GM12865 (cell line): ENCODE data around the gene SPATA13.

Source experiments
- DNase-seq: peaks from one replicate; pipeline ENCODE4 v3.0.0; 2010; ENCODE audit warnings: low read depth
- H3K4me3 ChIP-seq: 2 replicates; pipeline ENCODE4 v1.5.1; 2011; ENCODE audit warnings: mild to moderate bottlenecking, low read depth, low read length, control low read depth
- CTCF ChIP-seq: IDR thresholded peaks from 2 replicates; pipeline ENCODE4 v1.5.1; 2011; ENCODE audit warnings: low read length, control low read depth, low read depth, inconsistent platforms; ENCODE audit not compliant: insufficient read depth; ENCODE audit errors: missing control alignments

SPATA13 gene

GRCh38 chr13:24225062-24225461 lies 64.5 kb downstream of the SPATA13 start:
- no peak for DNase-seq
- no peak for TF ChIP-seq CTCF

GRCh38 chr13:24225930-24226329 lies 65.4 kb downstream of the SPATA13 start:
- no peak overlapping the region for H3K4me3 ChIP-seq
- TF ChIP-seq CTCF = no peak
- no peak for DNase-seq

More at GRCh38 chr13:24225062-24225461, 64.5 kb downstream of the SPATA13 start:
- H3K4me3 ChIP-seq = no peak overlapping the region

- TF ChIP-seq CTCF = no peak
- no peak overlapping the region for H3K4me3 ChIP-seq
- no peak for DNase-seq
Measured at GRCh38 chr13:24226762-24227161, 66.2 kb downstream of the SPATA13 start.

GRCh38 chr13:24228852-24229458 lies 68.4 kb downstream of the SPATA13 start:
- no peak overlapping the region for H3K4me3 ChIP-seq
- TF ChIP-seq CTCF = peak; percentile 85
- peak; percentile 79 for DNase-seq

GRCh38 chr13:24230428-24231072 lies 70.0 kb downstream of the SPATA13 start:
- no peak overlapping the region for H3K4me3 ChIP-seq
- no peak for DNase-seq
- no peak for TF ChIP-seq CTCF

- no peak for TF ChIP-seq CTCF
- no peak overlapping the region for H3K4me3 ChIP-seq
- DNase-seq = no peak
Measured at GRCh38 chr13:24231377-24231776, 70.9 kb downstream of the SPATA13 start.

GRCh38 chr13:24232037-24232436 lies 71.5 kb downstream of the SPATA13 start:
- no peak for TF ChIP-seq CTCF
- no peak overlapping the region for H3K4me3 ChIP-seq
- DNase-seq = no peak
